Spinal cord (tissue), 10 donors: Measurements from ENCODE around the gene GCLM. TPM values are rescaled to one million over a fixed set of nuclear protein-coding genes. Genes with fewer than 3 reads are reported as not detected.

Experiments used
- DNase-seq, 6 donors: peaks; one replicate each; pipeline versions ENCODE4 v3.0.0 to v3.0.0-alpha.2; 2013 to 2015; ENCODE audit warnings: low spot score in 6 of 6, low read depth in 4 of 6
- H3K27ac ChIP-seq: one replicate; pipeline ENCODE4 v1.5.1; 2013; ENCODE audit warnings: low read depth, low read length, control low read depth
- H3K27me3 ChIP-seq: one replicate; pipeline ENCODE4 v1.6.1; 2013; ENCODE audit warnings: low read length; ENCODE audit not compliant: control insufficient read depth, insufficient read depth
- H3K36me3 ChIP-seq: one replicate; pipeline ENCODE4 v1.6.1; 2013; ENCODE audit warnings: low read length; ENCODE audit not compliant: control insufficient read depth, insufficient read depth
- H3K4me1 ChIP-seq: one replicate; pipeline ENCODE4 v1.6.1; 2013; ENCODE audit warnings: low read length; ENCODE audit not compliant: control insufficient read depth, insufficient read depth
- H3K4me3 ChIP-seq: one replicate; pipeline ENCODE4 v1.5.1; 2013; ENCODE audit warnings: low read depth, low read length, control low read depth
- H3K9me3 ChIP-seq: one replicate; pipeline ENCODE4 v1.6.1; 2013; ENCODE audit warnings: low read length; ENCODE audit not compliant: control insufficient read depth, insufficient read depth
- WGBS: methylation state at CpG from one replicate; pipeline ENCODE4 v1.1.5; 2013; ENCODE audit warnings: missing lambda C conversion rate; ENCODE audit not compliant: insufficient coverage; 5-methylcytosine and 5-hydroxymethylcytosine counted together
- polyA plus RNA-seq, 2 donors: library from polyadenylated mRNA; unstranded; fragments of 120-200 nt; gene quantifications; one replicate each; pipeline ENCODE4 v1.2.1, GENCODE V29; 2013; ENCODE audit not compliant: insufficient read length in 2 of 2
- total RNA-seq, 2 donors: library from RNA; depleted of rRNA in 1 of 2; stranded (reverse); fragments of 120-200 nt in 1 of 2; fragments of >200 nt in 1 of 2; gene quantifications; one replicate each; pipeline versions ENCODE4 v1.2.3 to v1.2.4, GENCODE V29; 2013 to 2014
- donor health status: healthy.

GCLM gene
- total and polyA plus RNA-seq, 4 donors: 11.5 to 17.6 (median 12.7) TPM

DNA sequence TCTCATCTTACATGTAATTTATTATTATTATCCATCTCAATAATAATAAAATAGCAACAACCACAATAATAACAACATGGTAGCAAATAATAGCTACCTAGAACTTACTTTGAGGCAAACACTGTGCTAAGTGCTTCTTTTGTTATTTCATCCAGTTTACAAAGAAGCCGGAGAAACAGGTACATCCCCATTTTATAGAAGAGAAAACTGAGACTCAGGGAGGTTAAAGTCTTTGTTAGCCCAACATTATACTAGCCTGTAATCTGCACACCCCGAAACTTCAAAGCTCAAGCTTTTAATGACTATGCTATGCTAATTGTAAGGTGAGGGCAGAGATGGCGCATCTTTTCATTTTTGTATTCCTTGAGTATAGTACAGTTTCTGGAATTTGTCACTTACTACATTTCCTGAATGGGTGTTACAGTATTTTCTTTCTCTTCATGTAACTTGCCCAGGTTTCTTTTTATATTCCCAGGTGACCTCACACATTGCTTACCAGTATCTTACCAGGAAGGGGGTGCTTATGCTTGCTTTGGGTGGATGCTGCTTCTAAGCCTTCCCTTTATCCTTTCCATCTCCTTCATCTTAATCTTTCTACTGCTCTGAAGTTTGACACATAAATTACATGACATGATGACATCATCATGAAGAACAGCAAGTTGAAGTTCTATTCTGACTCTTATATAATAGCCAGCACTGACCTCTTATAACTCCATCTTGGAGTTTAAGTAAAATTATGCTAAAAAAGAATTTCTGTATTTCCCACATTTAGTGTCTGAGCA lies 8.3 kb downstream of the GCLM start:
- no peaks in the 10 kb centered on the region for H3K4me1 ChIP-seq
- no peak for DNase-seq
- H3K27ac ChIP-seq: no peak overlapping the region
- no CpG with 5 or more reads among the region's 3 CpGs for WGBS
- H3K36me3 ChIP-seq: no peaks in the 10 kb centered on the region
- no peaks in the 10 kb centered on the region for H3K9me3 ChIP-seq
- no peak overlapping the region for H3K4me3 ChIP-seq
- H3K27me3 ChIP-seq: no peaks in the 10 kb centered on the region

GRCh38 chr1:93899543-93900207 lies 9.6 kb downstream of the GCLM start:
- DNase-seq: no peak
- Histone ChIP-seq H3K4me3 (no peak overlapping the region), H3K9me3 (no peaks in the 10 kb centered on the region), H3K27me3 (no peaks in the 10 kb centered on the region), H3K4me1 (no peaks in the 10 kb centered on the region), H3K27ac (no peak overlapping the region), H3K36me3 (no peaks in the 10 kb centered on the region)
- 88% methylated on average over 2 of the region's 3 CpGs for WGBS

- no peak for DNase-seq
- H3K9me3 ChIP-seq: no peaks in the 10 kb centered on the region
- peaks cover 4% of the 10 kb centered on the region for H3K36me3 ChIP-seq
- WGBS: no CpG with 5 or more reads among the region's 6 CpGs
- H3K4me1 ChIP-seq: no peaks in the 10 kb centered on the region
- no peak overlapping the region for H3K4me3 ChIP-seq
- H3K27me3 ChIP-seq: no peaks in the 10 kb centered on the region
- no peak overlapping the region for H3K27ac ChIP-seq
These were observed 20.3 kb downstream of the GCLM start for GRCh38 chr1:93888900-93889299.

GRCh38 chr1:93882269-93882668 lies 27.0 kb downstream of the GCLM start:
- Histone ChIP-seq H3K9me3 (no peaks in the 10 kb centered on the region), H3K36me3 (no peaks in the 10 kb centered on the region), H3K27me3 (no peaks in the 10 kb centered on the region), H3K4me1 (peaks cover 11% of the 10 kb centered on the region), H3K27ac (no peak overlapping the region), H3K4me3 (no peak overlapping the region)
- WGBS: 100% methylated on average over 2 of the region's 4 CpGs
- no peak for DNase-seq

GRCh38 chr1:93880731-93881130 lies 28.5 kb downstream of the GCLM start:
- Histone ChIP-seq H3K4me3 (no peak overlapping the region), H3K9me3 (no peaks in the 10 kb centered on the region), H3K4me1 (peaks cover 11% of the 10 kb centered on the region), H3K27me3 (no peaks in the 10 kb centered on the region), H3K27ac (no peak overlapping the region), H3K36me3 (peaks cover 3% of the 10 kb centered on the region)
- DNase-seq: no peak
- WGBS: 100% methylated on average over 1 of the region's 2 CpGs

DNA sequence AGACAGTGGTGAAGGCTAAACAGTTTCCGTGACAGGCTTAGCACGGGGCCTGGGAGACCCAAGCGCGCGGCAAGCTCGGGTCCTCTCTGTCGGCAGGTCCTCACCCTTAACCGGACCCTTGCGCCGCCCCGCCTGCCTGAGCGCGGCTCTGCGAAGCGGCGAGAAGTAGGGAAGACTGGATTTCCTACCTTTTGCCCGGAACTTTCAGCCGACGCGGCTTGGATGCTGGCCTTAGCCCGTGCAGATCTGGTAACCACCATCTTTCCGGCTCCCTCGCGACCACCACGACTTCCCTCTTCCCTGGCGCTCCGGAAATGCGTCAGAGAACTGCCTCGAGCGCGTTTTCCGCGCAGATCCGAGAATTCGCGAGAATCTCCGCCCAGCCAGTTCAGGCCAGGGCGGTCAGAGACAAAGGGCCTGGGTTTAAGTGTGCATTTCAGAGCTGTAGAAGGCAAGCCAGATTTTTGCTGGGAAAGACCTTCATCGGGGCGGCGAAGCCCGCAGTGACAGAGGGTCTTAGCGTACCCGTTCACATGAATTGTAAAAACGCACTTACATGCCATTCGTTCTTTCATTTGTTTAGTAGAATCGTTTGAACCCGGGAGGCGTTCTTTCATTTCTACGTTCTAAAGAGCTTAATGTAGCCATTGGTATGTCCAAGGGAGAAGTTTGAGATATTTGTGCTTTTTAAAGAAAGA lies 30.2 kb downstream of the GCLM start, which contains the start of gene DNTTIP2:
DNTTIP2 (minus strand) TSS at position 318 of the 698 bp plus-strand sequence; CDS start at position 260, 58 bp downstream.
- WGBS: under 1% methylated on average over 44 of the region's 50 CpGs
- H3K36me3 ChIP-seq: peaks cover 10% of the 10 kb centered on the region
- no peaks in the 10 kb centered on the region for H3K9me3 ChIP-seq
- peak within 1 kb of the TSS; percentile 99 for H3K4me3 ChIP-seq
- DNase-seq: peak; percentile 93 to 99 (median 96)
- H3K27ac ChIP-seq: peak within 1 kb of the TSS; percentile 95
- H3K4me1 ChIP-seq: peaks cover 11% of the 10 kb centered on the region
- H3K27me3 ChIP-seq: no peaks in the 10 kb centered on the region

DNA sequence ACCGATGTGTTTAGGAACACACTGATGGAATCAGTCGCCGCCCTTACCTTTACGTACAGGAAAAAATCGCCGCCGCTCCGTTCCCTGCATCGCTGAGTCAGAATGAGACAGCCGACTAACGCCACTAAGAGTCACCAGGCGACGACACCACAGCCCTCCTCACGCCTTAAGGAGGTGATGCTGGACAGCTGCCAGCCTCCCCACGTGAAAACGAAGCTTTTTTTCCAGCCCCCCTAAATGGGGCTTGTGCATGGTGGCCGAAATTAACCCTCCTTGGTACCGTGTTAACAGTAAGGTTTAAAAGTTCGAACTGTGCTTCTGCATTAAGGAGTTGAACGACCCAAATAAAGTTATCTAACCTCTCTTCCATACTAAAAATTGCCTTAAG lies 30.7 kb downstream of the GCLM start:
- Histone ChIP-seq H3K36me3 (peaks cover 11% of the 10 kb centered on the region), H3K27me3 (no peaks in the 10 kb centered on the region)
- DNase-seq: no peak

GRCh38 chr1:93877529-93877928 lies 31.7 kb downstream of the GCLM start:
- Histone ChIP-seq H3K4me3 (peak overlapping the region; percentile 99), H3K4me1 (peaks cover 11% of the 10 kb centered on the region), H3K9me3 (no peaks in the 10 kb centered on the region), H3K27ac (no peak overlapping the region), H3K27me3 (no peaks in the 10 kb centered on the region), H3K36me3 (peaks cover 15% of the 10 kb centered on the region)
- 100% methylated on average over 3 of the region's 4 CpGs for WGBS
- no peak for DNase-seq

More for the DNA sequence above, 30.7 kb downstream of the GCLM start:
- Histone ChIP-seq H3K9me3 (no peaks in the 10 kb centered on the region), H3K4me1 (peaks cover 11% of the 10 kb centered on the region), H3K4me3 (peak overlapping the region; percentile 99), H3K27ac (peak overlapping the region; percentile 95)
- WGBS: 1% methylated on average over 12 of the region's 20 CpGs

DNA sequence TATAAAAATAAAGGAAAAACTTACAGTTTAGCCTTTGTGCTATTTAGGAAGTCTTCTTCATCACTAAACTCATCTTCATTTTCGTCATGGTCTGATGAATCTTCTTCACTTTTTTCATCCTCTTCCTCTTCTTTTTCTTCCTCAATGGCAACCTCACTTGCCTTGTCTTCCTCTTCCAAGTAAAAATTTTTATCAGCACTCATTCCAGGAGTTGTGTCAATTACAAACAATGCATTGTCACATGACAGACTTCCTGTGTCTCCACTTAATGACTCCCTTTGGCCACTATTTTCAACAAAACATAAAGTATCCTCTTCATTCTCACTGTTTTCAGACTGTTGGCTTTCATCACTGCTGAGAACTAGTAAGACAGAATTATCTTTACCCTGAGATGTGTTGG lies 33.0 kb downstream of the GCLM start:
- H3K36me3 ChIP-seq: peaks cover 15% of the 10 kb centered on the region
- 81% methylated on average over 1 of the region's 1 CpG for WGBS
- DNase-seq: no peak
- H3K27me3 ChIP-seq: no peaks in the 10 kb centered on the region
- H3K4me1 ChIP-seq: peaks cover 11% of the 10 kb centered on the region
- H3K27ac ChIP-seq: no peak overlapping the region
- H3K4me3 ChIP-seq: no peak overlapping the region
- no peaks in the 10 kb centered on the region for H3K9me3 ChIP-seq
